A549 (cell line): Measurements from ENCODE around the gene MAG.

Source experiments
- CEBPB ChIP-seq, 2 experiments: fragments of >200 bp in 1 of 2; sonication (Bioruptor Twin) in 1 of 2; formaldehyde crosslinking in 1 of 2; IDR thresholded peaks; 2 replicates each; pipeline ENCODE4 v1.6.1; 2012 to 2016
- EP300 ChIP-seq, 2 experiments: fragments of >200 bp; sonication (Bioruptor Twin); formaldehyde crosslinking; IDR thresholded peaks; 2 replicates in 1 of 2; 3 replicates in 1 of 2; pipeline ENCODE4 v1.6.1; 2016 to 2017
- ESRRA ChIP-seq: fragments of 150-350 bp; IDR thresholded peaks from 2 replicates; pipeline ENCODE4 v1.6.1; 2014; ENCODE audit warnings: mild to moderate bottlenecking, low read length, borderline replicate concordance
- JUN ChIP-seq, 2 experiments: fragments of >200 bp; sonication (Bioruptor Twin); formaldehyde crosslinking; IDR thresholded peaks; 2 replicates in 1 of 2; 3 replicates in 1 of 2; pipeline ENCODE4 v1.6.1; 2016 to 2017
- KDM1A ChIP-seq: fragments of 200-600 bp; sonication (generic); IDR thresholded peaks from 2 replicates; pipeline ENCODE4 v1.6.1; 2016; ENCODE audit warnings: low read depth, mild to moderate bottlenecking
- MYC ChIP-seq: IDR thresholded peaks from 2 replicates; pipeline ENCODE4 v1.6.1; 2012; ENCODE audit warnings: mild to moderate bottlenecking, inconsistent platforms, low read length, improper control_type of control experiment, borderline replicate concordance
- POLR2A ChIP-seq: IDR thresholded peaks from 2 replicates; pipeline ENCODE4 v1.6.1; 2012; ENCODE audit warnings: mild to moderate bottlenecking, low read length
- TF ChIP-seq, protein P1 (sequence below): fragments of 250-450 bp; sonication (Bioruptor Pico); IDR thresholded peaks from 2 replicates; pipeline ENCODE4 v1.5.0; 2021; ENCODE audit warnings: mild to moderate bottlenecking, moderate library complexity, borderline replicate concordance
- TF ChIP-seq, protein P2 (sequence below): fragments of >200 bp; sonication (Bioruptor Twin); formaldehyde crosslinking; IDR thresholded peaks from 3 replicates; pipeline ENCODE4 v1.5.1; 2016
- TF ChIP-seq, protein P3 (sequence below): fragments of 150-350 bp; IDR thresholded peaks from 2 replicates; pipeline ENCODE4 v1.6.1; 2014; ENCODE audit warnings: low read depth, mild to moderate bottlenecking, low read length
- TF ChIP-seq, protein P4 (sequence below): IDR thresholded peaks from 2 replicates; pipeline ENCODE4 v1.6.1; 2012; ENCODE audit warnings: low read depth, borderline replicate concordance

DNA sequence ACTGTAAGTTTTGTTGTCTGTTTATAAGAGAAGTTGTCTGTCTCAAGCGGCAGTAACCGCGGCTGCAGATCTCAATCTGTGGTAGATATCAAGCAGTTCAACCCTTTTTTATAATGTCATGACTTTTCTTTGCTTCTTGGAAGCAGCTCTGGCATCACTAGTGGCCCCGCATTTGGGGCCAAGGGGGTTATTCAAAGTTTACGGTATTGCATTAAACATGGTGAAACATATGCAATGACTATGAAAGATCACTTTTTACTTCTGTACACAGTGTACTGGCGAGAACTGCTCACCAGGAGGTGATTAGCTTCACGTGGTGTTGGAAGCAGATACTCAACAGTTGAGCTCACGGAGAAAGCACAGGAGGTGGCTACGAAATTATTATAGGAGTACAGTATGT is 61.7 kb downstream of the MAG start:
- TF ChIP-seq ESRRA (no peak), JUN (IDR thresholded peaks at IDR 0.05) (no peak), KDM1A (no peak), EP300 (IDR thresholded peaks at IDR 0.05) (no peak), MYC (no peak), CEBPB (IDR thresholded peaks at IDR 0.05) (no peak), POLR2A (no peak)
- TF ChIP-seq, protein P1, sequence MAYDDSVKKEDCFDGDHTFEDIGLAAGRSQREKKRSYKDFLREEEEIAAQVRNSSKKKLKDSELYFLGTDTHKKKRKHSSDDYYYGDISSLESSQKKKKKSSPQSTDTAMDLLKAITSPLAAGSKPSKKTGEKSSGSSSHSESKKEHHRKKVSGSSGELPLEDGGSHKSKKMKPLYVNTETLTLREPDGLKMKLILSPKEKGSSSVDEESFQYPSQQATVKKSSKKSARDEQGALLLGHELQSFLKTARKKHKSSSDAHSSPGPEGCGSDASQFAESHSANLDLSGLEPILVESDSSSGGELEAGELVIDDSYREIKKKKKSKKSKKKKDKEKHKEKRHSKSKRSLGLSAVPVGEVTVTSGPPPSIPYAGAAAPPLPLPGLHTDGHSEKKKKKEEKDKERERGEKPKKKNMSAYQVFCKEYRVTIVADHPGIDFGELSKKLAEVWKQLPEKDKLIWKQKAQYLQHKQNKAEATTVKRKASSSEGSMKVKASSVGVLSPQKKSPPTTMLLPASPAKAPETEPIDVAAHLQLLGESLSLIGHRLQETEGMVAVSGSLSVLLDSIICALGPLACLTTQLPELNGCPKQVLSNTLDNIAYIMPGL (CRISPR knock-in tag): no peak
- TF ChIP-seq, protein P2, sequence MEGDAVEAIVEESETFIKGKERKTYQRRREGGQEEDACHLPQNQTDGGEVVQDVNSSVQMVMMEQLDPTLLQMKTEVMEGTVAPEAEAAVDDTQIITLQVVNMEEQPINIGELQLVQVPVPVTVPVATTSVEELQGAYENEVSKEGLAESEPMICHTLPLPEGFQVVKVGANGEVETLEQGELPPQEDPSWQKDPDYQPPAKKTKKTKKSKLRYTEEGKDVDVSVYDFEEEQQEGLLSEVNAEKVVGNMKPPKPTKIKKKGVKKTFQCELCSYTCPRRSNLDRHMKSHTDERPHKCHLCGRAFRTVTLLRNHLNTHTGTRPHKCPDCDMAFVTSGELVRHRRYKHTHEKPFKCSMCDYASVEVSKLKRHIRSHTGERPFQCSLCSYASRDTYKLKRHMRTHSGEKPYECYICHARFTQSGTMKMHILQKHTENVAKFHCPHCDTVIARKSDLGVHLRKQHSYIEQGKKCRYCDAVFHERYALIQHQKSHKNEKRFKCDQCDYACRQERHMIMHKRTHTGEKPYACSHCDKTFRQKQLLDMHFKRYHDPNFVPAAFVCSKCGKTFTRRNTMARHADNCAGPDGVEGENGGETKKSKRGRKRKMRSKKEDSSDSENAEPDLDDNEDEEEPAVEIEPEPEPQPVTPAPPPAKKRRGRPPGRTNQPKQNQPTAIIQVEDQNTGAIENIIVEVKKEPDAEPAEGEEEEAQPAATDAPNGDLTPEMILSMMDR: no peak
- TF ChIP-seq, protein P3, sequence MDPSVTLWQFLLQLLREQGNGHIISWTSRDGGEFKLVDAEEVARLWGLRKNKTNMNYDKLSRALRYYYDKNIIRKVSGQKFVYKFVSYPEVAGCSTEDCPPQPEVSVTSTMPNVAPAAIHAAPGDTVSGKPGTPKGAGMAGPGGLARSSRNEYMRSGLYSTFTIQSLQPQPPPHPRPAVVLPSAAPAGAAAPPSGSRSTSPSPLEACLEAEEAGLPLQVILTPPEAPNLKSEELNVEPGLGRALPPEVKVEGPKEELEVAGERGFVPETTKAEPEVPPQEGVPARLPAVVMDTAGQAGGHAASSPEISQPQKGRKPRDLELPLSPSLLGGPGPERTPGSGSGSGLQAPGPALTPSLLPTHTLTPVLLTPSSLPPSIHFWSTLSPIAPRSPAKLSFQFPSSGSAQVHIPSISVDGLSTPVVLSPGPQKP: no peak
- TF ChIP-seq, protein P4, sequence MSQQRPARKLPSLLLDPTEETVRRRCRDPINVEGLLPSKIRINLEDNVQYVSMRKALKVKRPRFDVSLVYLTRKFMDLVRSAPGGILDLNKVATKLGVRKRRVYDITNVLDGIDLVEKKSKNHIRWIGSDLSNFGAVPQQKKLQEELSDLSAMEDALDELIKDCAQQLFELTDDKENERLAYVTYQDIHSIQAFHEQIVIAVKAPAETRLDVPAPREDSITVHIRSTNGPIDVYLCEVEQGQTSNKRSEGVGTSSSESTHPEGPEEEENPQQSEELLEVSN: no peak
